HepG2 (cell line): ENCODE data around the gene USP34. TPM values are rescaled to one million over a fixed set of nuclear protein-coding genes. Genes with fewer than 3 reads are reported as not detected.

Experiments used
- ATAC-seq: fragments of 200-7000 bp; cut with Tn5 transposase; 3 replicates; pipeline ENCODE4 v1.9.1; 2020; ENCODE audit warnings: mild to moderate bottlenecking, moderate library complexity
- BruUV-seq: library from RNA; stranded (reverse); fragments of 400-500 nt; replicated peaks from 2 replicates; lab custom pipeline; 2021; lab: Mats Ljungman, UMichigan
- CTCF ChIA-PET: fragments of 300-600 bp; formaldehyde crosslinking; extraction: SDS; loops from one replicate; lab custom pipeline; 2021; ENCODE audit warnings: low total read pairs, inconsistent platforms, low intra/inter-chr PET ratio; lab: Yijun Ruan, JAX
- POLR2A ChIA-PET: fragments of 350-600 bp; sonication (Branson Sonifier 250); formaldehyde crosslinking; loops from one replicate; lab custom pipeline; 2020; ENCODE audit warnings: antibody characterized with exemption, inconsistent platforms; lab: Yijun Ruan, JAX
- DNase-seq: peaks from one replicate; pipeline ENCODE4 v3.0.0-alpha.2; 2015; ENCODE audit warnings: low spot score
- FAIRE-seq: peaks from 3 replicates; lab custom pipeline; 2011; peaks lifted over from hg19 to GRCh38; lab: Jason Lieb, UNC
- H2AFZ ChIP-seq: one replicate; pipeline ENCODE4 v1.6.1; 2011; ENCODE audit warnings: low read length, inconsistent platforms
- H3K27ac ChIP-seq: fragments of 300-600 bp; 3 replicates; pipeline ENCODE4 v1.8.0; 2011; ENCODE audit warnings: mixed run types, mild to moderate bottlenecking, mixed read lengths, low read length, inconsistent platforms; ENCODE audit not compliant: insufficient read depth; ENCODE audit errors: extremely low read length
- H3K27me3 ChIP-seq, 2 experiments: fragments of 200-600 bp in 1 of 2; 2 replicates in 1 of 2; 3 replicates in 1 of 2; pipeline versions ENCODE4 v1.6.0 to v1.8.0; 2011; ENCODE audit warnings: low read length in 2 of 2, mild to moderate bottlenecking in 2 of 2, moderate library complexity in 2 of 2, inconsistent platforms in 1 of 2; ENCODE audit not compliant: insufficient read depth in 2 of 2, control insufficient read depth in 1 of 2
- H3K36me3 ChIP-seq, 2 experiments: fragments of 200-600 bp in 1 of 2; replicated peaks in 1 of 2; 2 replicates in 1 of 2; 3 replicates in 1 of 2; pipeline versions ENCODE4 v1.5.1 to v1.8.0; 2011; ENCODE audit warnings: low read length in 2 of 2, inconsistent platforms in 1 of 2; ENCODE audit not compliant: insufficient read depth in 2 of 2, control insufficient read depth in 1 of 2
- H3K4me1 ChIP-seq: 2 replicates; pipeline ENCODE4 v1.5.1; 2012; ENCODE audit warnings: low read length, inconsistent platforms; ENCODE audit not compliant: insufficient read depth
- H3K4me2 ChIP-seq: 2 replicates; pipeline ENCODE4 v1.6.0; 2011; ENCODE audit warnings: low read depth, low read length, inconsistent platforms
- H3K4me3 ChIP-seq, 3 experiments: fragments of 200-600 bp in 1 of 3; sonication (generic), shearing (Covaris generic) in 1 of 3; replicated peaks in 1 of 3; 2 replicates each; pipeline ENCODE4 v1.5.1; 2011 to 2016; ENCODE audit warnings: low read length in 3 of 3, inconsistent platforms in 2 of 3, low read depth in 2 of 3, mild to moderate bottlenecking in 2 of 3, control low read depth in 1 of 3, mixed read lengths in 1 of 3; ENCODE audit not compliant: insufficient read depth in 1 of 3
- H3K79me2 ChIP-seq: one replicate; pipeline ENCODE4 v1.6.1; 2011; ENCODE audit warnings: low read length, inconsistent platforms; ENCODE audit not compliant: insufficient read depth
- H3K9ac ChIP-seq: 2 replicates; pipeline ENCODE4 v1.6.0; 2011; ENCODE audit warnings: mild to moderate bottlenecking, low read depth, low read length, inconsistent platforms; ENCODE audit not compliant: insufficient read depth
- H3K9me3 ChIP-seq: 2 replicates; pipeline ENCODE4 v1.5.1; 2012; ENCODE audit warnings: mild to moderate bottlenecking, low read length
- H4K20me1 ChIP-seq: 2 replicates; pipeline ENCODE4 v1.6.0; 2011; ENCODE audit warnings: inconsistent platforms, mild to moderate bottlenecking, low read length, moderate library complexity; ENCODE audit not compliant: insufficient read depth
- GATAD1 ChIP-seq: IDR thresholded peaks from 2 replicates; pipeline ENCODE4 v1.6.1; 2016; ENCODE audit warnings: missing genetic modification reagents, missing compliant biosample characterization
- REPIN1 ChIP-seq: sonication (generic); formaldehyde crosslinking; IDR thresholded peaks from 2 replicates; pipeline ENCODE4 v1.8.0; 2022; ENCODE audit warnings: missing genetic modification reagents, low read depth, mild to moderate bottlenecking, borderline replicate concordance
- ZNF317 ChIP-seq: sonication (generic); formaldehyde crosslinking; IDR thresholded peaks from 2 replicates; pipeline ENCODE4 v1.5.0; 2020; ENCODE audit warnings: mild to moderate bottlenecking, missing genetic modification reagents
- ZNF672 ChIP-seq: sonication (generic); formaldehyde crosslinking; IDR thresholded peaks from 2 replicates; pipeline ENCODE4 v1.8.1; 2022; ENCODE audit warnings: missing genetic modification reagents
- WGBS: methylation state at CpG from one replicate; pipeline ENCODE4 v1.1.6; 2017; ENCODE audit warnings: low lambda C conversion rate; 5-methylcytosine and 5-hydroxymethylcytosine counted together
- in situ Hi-C: cut with HindIII; loops from 2 replicates; pipeline ENCODE4 v1.10.0; 2017; ENCODE audit warnings: low pct_unique_long_range_greater_than_20kb; ENCODE audit not compliant: extremely low pct_ligation_motif_present
- intact Hi-C: fragments of 100-400 bp; cut with micrococcal nuclease; formaldehyde crosslinking; loops from one replicate; pipeline ENCODE4 v1.10.0; 2022; ENCODE audit not compliant: unreplicated experiment
- polyA plus RNA-seq, 8 experiments: library from polyadenylated mRNA; depleted of rRNA in 3 of 8; stranded (reverse) in 7 of 8; unstranded in 1 of 8; fragments of >200 nt; fragmentation: Illumina TruSeq in 4 of 8; extraction: Trizol in 4 of 8; gene quantifications; 2 replicates each; pipeline versions ENCODE4 v1.2.1 to v1.2.3, GENCODE V29; 2011 to 2016; ENCODE audit warnings: low read depth in 4 of 8, missing spikeins in 1 of 8, mixed read lengths in 1 of 8; ENCODE audit not compliant: insufficient read depth in 1 of 8
- total RNA-seq, 5 experiments: library from RNA; depleted of rRNA; stranded (reverse); fragments of >200 nt; fragmentation: Illumina TruSeq; extraction: Trizol; gene quantifications; 2 replicates each; pipeline ENCODE4 v1.2.3, GENCODE V29; 2016; ENCODE audit warnings: low read depth in 1 of 5
- TF ChIP-seq, protein P1 (sequence below): IDR thresholded peaks from 2 replicates; pipeline ENCODE4 v1.4.0; 2020; ENCODE audit warnings: mild to moderate bottlenecking, missing genetic modification reagents

Gene USP34
- total and polyA plus RNA-seq, 2 of the 13 experiments (the other 11 are each of a cell fraction or from before 2014, with no cell fraction given): 99.2 to 100 TPM

DNA sequence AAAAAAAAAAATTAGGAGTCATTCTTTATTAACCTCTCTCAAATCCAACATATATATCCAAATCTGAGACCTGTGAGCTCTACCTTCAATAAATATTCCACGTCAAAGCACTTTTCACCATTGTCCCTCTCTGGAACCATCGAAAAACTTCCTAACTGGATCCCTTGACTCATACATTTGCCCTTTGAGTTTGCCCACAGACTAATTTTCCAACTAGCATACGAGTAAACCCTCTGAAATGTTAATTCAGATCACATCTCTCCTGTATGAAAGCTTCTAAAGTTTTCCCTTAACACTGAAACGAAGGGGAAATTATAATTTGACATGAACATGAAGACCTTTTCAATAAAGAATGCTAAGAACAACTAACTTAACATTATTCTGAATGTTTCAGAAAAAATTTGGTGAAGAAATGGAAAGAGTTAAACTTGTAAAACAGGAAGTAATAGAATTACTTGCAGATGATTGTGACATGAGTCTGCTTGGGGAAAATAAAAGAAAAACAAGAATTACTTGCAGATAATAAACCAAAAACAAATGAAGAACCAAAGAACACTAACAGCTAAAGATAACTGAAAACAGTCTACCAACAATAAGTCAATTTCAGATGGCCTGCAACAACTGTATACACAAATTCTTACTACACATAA, 198.3 kb downstream of the USP34 start (continued):
- TF ChIP-seq, protein P1, sequence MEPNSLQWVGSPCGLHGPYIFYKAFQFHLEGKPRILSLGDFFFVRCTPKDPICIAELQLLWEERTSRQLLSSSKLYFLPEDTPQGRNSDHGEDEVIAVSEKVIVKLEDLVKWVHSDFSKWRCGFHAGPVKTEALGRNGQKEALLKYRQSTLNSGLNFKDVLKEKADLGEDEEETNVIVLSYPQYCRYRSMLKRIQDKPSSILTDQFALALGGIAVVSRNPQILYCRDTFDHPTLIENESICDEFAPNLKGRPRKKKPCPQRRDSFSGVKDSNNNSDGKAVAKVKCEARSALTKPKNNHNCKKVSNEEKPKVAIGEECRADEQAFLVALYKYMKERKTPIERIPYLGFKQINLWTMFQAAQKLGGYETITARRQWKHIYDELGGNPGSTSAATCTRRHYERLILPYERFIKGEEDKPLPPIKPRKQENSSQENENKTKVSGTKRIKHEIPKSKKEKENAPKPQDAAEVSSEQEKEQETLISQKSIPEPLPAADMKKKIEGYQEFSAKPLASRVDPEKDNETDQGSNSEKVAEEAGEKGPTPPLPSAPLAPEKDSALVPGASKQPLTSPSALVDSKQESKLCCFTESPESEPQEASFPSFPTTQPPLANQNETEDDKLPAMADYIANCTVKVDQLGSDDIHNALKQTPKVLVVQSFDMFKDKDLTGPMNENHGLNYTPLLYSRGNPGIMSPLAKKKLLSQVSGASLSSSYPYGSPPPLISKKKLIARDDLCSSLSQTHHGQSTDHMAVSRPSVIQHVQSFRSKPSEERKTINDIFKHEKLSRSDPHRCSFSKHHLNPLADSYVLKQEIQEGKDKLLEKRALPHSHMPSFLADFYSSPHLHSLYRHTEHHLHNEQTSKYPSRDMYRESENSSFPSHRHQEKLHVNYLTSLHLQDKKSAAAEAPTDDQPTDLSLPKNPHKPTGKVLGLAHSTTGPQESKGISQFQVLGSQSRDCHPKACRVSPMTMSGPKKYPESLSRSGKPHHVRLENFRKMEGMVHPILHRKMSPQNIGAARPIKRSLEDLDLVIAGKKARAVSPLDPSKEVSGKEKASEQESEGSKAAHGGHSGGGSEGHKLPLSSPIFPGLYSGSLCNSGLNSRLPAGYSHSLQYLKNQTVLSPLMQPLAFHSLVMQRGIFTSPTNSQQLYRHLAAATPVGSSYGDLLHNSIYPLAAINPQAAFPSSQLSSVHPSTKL (CRISPR knock-in tag): no peak
- TF ChIP-seq, all 625 proteins: peak for 0

DNA sequence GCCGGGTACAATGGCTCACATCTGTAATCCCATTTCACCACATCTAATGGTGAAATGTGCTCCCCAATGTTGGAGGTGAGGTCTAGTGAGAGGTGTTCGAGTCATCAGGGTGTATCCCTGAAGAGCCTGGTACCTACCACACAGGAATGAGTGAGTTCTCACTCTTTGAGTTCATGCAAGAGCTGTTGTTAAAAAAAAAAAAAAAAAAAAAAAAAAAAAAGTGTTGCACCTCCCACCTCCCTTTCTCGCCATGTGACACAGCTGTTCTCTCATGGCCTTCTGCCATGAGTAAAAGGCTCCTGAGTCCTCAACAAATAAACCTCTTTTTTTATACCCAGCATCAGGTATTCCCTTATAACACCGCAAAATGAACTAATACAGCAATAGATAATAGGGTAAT, 202.6 kb downstream of the USP34 start:
- intact Hi-C loops: no loop called here
- H3K4me1 ChIP-seq: peaks cover 17% of the 10 kb centered on the region
- ATAC-seq (no peak), FAIRE-seq (no peak)
- no peak overlapping the region for H3K27ac ChIP-seq
- no peak overlapping the region for H3K4me2 ChIP-seq
- H2AFZ ChIP-seq: no peak overlapping the region
- in situ Hi-C loops: no loop called here
- no peak overlapping the region for H3K9ac ChIP-seq
- TF ChIP-seq ZNF672 (no peak), GATAD1 (no peak), ZNF317 (no peak), REPIN1 (CRISPR knock-in tag) (no peak)
- TF ChIP-seq, all 625 proteins: peak for 0
- no peak overlapping the region for H3K4me3 ChIP-seq
- BruUV-seq: no TSS peak
- H3K27me3 ChIP-seq: no peaks in the 10 kb centered on the region
- H3K36me3 ChIP-seq: peaks cover 7 to 26% of the 10 kb centered on the region in 2 experiments; a peak in 4 of 5 replicates
- WGBS: 95% methylated on average over 4 of the region's 4 CpGs
- no peaks in the 10 kb centered on the region for H4K20me1 ChIP-seq
- CTCF ChIA-PET: no interaction called here
- no peak for DNase-seq
- no peaks in the 10 kb centered on the region for H3K9me3 ChIP-seq
- H3K79me2 ChIP-seq: no peaks in the 10 kb centered on the region
- POLR2A ChIA-PET: no interaction called here
